K562 (cell line): ENCODE results near the gene SHE. TPM values are rescaled to one million over a fixed set of nuclear protein-coding genes. Genes with fewer than 3 reads are reported as not detected.

Experiments used
- DLX4 ChIP-seq: fragments of 250-450 bp; sonication (Bioruptor Pico); IDR thresholded peaks from 2 replicates; pipeline ENCODE4 v1.6.1; 2021; ENCODE audit warnings: mild to moderate bottlenecking
- ETV6 ChIP-seq, 3 experiments: fragments of 150-350 bp in 1 of 3; sonication (generic) in 1 of 3; formaldehyde crosslinking in 1 of 3; IDR thresholded peaks; 2 replicates each; pipeline versions ENCODE4 v1.6.1 to v1.8.0; 2014 to 2022; ENCODE audit warnings: borderline replicate concordance in 2 of 3, low read depth in 2 of 3, antibody characterized with exemption in 1 of 3, low read length in 1 of 3, mild to moderate bottlenecking in 1 of 3, missing genetic modification reagents in 1 of 3
- FIP1L1 ChIP-seq: fragments of 200-400 bp; formaldehyde crosslinking; IDR thresholded peaks from 2 replicates; pipeline ENCODE4 v1.6.1; 2018; ENCODE audit warnings: mild to moderate bottlenecking, low read depth, low read length; ENCODE audit not compliant: poor library complexity, severe bottlenecking
- HDAC3 ChIP-seq: fragments of 450-650 bp; IDR thresholded peaks from 2 replicates; pipeline ENCODE4 v1.6.1; 2018; ENCODE audit warnings: borderline replicate concordance, mild to moderate bottlenecking, moderate library complexity; ENCODE audit not compliant: partially characterized antibody
- JUND ChIP-seq, 2 experiments: IDR thresholded peaks; 2 replicates in 1 of 2; 3 replicates in 1 of 2; pipeline ENCODE4 v1.6.1; 2011; ENCODE audit warnings: borderline replicate concordance in 2 of 2, low read depth in 2 of 2, low read length in 2 of 2, improper control_type of control experiment in 1 of 2, missing biosample characterization in 1 of 2, missing genetic modification characterization in 1 of 2, missing genetic modification reagents in 1 of 2
- MBD2 ChIP-seq: sonication (generic); IDR thresholded peaks from 2 replicates; pipeline ENCODE4 v1.6.1; 2016; ENCODE audit warnings: low read depth, borderline replicate concordance
- NCOR1 ChIP-seq: fragments of 450-650 bp; IDR thresholded peaks from 2 replicates; pipeline ENCODE4 v1.6.1; 2016; ENCODE audit warnings: mild to moderate bottlenecking, moderate library complexity
- NR3C1 ChIP-seq: sonication (generic); formaldehyde crosslinking; IDR thresholded peaks from 2 replicates; pipeline ENCODE4 v1.8.1; 2022; ENCODE audit warnings: missing genetic modification reagents
- NRF1 ChIP-seq, 2 experiments: fragments of 450-650 bp; IDR thresholded peaks in 1 of 2; conservative IDR thresholded peaks in 1 of 2; 2 replicates each; pipeline ENCODE4 v1.6.1; 2014; ENCODE audit warnings: mild to moderate bottlenecking in 2 of 2
- RBM34 ChIP-seq: fragments of 200-400 bp; formaldehyde crosslinking; IDR thresholded peaks from 2 replicates; pipeline ENCODE4 v1.6.1; 2018; ENCODE audit warnings: low read length, borderline replicate concordance; ENCODE audit not compliant: insufficient read depth
- ZBTB9 ChIP-seq: fragments of 450-650 bp; formaldehyde crosslinking; IDR thresholded peaks from 2 replicates; pipeline ENCODE4 v1.4.0; 2020; ENCODE audit warnings: mild to moderate bottlenecking, moderate library complexity
- ZNF407 ChIP-seq: fragments of 450-650 bp; IDR thresholded peaks from 2 replicates; pipeline ENCODE4 v1.6.1; 2016; ENCODE audit warnings: low read depth
- ZSCAN29 ChIP-seq: fragments of 450-650 bp; IDR thresholded peaks from 2 replicates; pipeline ENCODE4 v1.6.1; 2017
- polyA plus RNA-seq, 8 experiments: library from polyadenylated mRNA; depleted of rRNA in 4 of 8; stranded (reverse) in 5 of 8; unstranded in 3 of 8; fragments of >200 nt; fragmentation: Nextera tagmentation in 2 of 8; fragmentation: Illumina TruSeq in 1 of 8; extraction: Ambion mirVana in 2 of 8; extraction: Trizol in 1 of 8; gene quantifications; 2 replicates each; pipeline versions ENCODE4 v1.2.1 to v1.2.3, GENCODE V29; 2011 to 2014; ENCODE audit warnings: inconsistent platforms in 1 of 8, missing spikeins in 1 of 8
- total RNA-seq, 7 experiments: library from RNA; depleted of rRNA in 6 of 7; stranded (reverse); fragments of >200 nt in 6 of 7; fragmentation: Illumina TruSeq in 2 of 7; extraction: Trizol in 2 of 7; gene quantifications; 2 replicates each; pipeline versions ENCODE4 v1.2.1 to v1.2.3, GENCODE V29; 2011 to 2021; ENCODE audit warnings: low replicate concordance in 1 of 7

Gene SHE
- total and polyA plus RNA-seq, 9 of the 15 experiments (the other 6 are each of a cell fraction or from before 2014, with no cell fraction given): 0.01 to 0.05 TPM; not detected in 7

- TF ChIP-seq ZNF407 (no peak), MBD2 (no peak), JUND (IDR thresholded peaks at IDR 0.05; ENCODE audit: borderline replicate concordance, low read depth, low read length) (no peak), JUND (tag; IDR thresholded peaks at IDR 0.05; ENCODE audit: borderline replicate concordance, low read depth, low read length) (0 out of 3 replicates have a peak, but pooled peaks have one; percentile 16), DLX4 (CRISPR knock-in tag) (no peak), NR3C1 (CRISPR knock-in tag) (no peak), ZSCAN29 (no peak), NRF1 (conservative IDR thresholded peaks at IDR 0.05 in 1 of 2, IDR thresholded peaks at IDR 0.05 in 1 of 2) (no peak), FIP1L1 (no peak), ZBTB9 (CRISPR knock-in tag) (0 out of 2 replicates have a peak, but pooled peaks have one; percentile 13), NCOR1 (no peak), HDAC3 (no peak), ETV6 (IDR thresholded peaks at IDR 0.05; ENCODE audit: borderline replicate concordance in 1 of 2, low read depth in 2 of 2, low read length in 1 of 2) (peak; percentile 88 to 96; a peak in 3 of 4 replicates), ETV6 (CRISPR knock-in tag; IDR thresholded peaks at IDR 0.05; ENCODE audit: borderline replicate concordance) (no peak), RBM34 (no peak)
Measured at GRCh38 chr1:154493276-154493675, 8.9 kb downstream of the SHE start (continued).
